HL-60 (cell line): ENCODE measurements around the gene OR4A15.

Source experiments
- CTCF ChIP-seq: IDR thresholded peaks from one replicate; pipeline ENCODE4 v1.5.1; 2011; ENCODE audit warnings: low read length, control low read depth, inconsistent platforms; ENCODE audit not compliant: insufficient read depth
- GABPA ChIP-seq: IDR thresholded peaks from 2 replicates; pipeline ENCODE4 v1.6.1; 2012; ENCODE audit warnings: low read depth
- POLR2AphosphoS5 ChIP-seq: IDR thresholded peaks from 2 replicates; pipeline ENCODE4 v1.6.1; 2012; ENCODE audit warnings: low read depth
- REST ChIP-seq: IDR thresholded peaks from 2 replicates; pipeline ENCODE4 v1.6.1; 2012; ENCODE audit warnings: low read depth; ENCODE audit not compliant: insufficient replicate concordance
- SPI1 ChIP-seq: IDR thresholded peaks from 2 replicates; pipeline ENCODE4 v1.6.1; 2012; ENCODE audit warnings: low read depth, mild to moderate bottlenecking, borderline replicate concordance

GRCh38 chr11:55342901-55343300 is 24.9 kb upstream of the OR4A15 start, which contains the start of gene OR4A16:
- TF ChIP-seq POLR2AphosphoS5 (no peak), CTCF (no peak), GABPA (no peak), REST (no peak), SPI1 (no peak)
